KG1 (cell line): ENCODE measurements around the gene XPC.
"Not testable (repeated sequence)": the region's sequence is repeated elsewhere in the genome, so short reads cannot be mapped to it uniquely, and the experiment has no call there.

Experiments used
- DNase-seq: peaks from one replicate; lab custom pipeline; 2025; lab: John Stamatoyannopoulos, UW

The XPC gene

DNA sequence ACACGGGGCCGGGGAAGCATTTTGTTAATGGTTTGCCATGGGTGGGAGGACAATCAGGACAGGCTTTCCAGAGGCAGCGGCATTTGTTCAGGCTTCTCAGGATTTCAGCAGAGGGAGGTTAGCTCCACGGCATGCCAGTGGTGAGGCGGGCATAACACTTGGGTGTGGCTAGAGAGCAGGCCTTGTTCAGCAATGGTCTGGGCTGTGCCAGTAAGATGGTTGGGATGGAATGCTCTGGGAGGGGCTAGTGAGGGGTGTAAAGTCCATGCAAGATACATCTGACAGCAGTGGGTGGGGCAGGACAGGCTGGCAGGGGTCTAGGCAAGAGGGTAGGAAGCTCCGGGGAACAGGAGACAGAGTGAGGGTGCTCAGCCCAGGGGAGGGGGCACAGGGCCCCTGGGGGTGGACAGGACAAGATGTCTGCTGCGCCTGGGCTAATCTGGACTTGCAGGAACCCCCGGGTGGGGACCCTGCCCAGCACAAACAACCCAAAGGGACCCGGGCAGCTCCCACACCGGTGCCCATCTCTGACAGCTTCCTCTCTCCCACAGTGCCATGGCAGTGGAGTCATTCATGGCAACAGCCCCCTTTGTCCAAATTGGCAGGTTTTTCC lies 45.1 kb downstream of the XPC start:
- DNase-seq = no peak

GRCh38 chr3:14132689-14133088 lies 45.7 kb downstream of the XPC start:
- DNase-seq = no peak

DNA sequence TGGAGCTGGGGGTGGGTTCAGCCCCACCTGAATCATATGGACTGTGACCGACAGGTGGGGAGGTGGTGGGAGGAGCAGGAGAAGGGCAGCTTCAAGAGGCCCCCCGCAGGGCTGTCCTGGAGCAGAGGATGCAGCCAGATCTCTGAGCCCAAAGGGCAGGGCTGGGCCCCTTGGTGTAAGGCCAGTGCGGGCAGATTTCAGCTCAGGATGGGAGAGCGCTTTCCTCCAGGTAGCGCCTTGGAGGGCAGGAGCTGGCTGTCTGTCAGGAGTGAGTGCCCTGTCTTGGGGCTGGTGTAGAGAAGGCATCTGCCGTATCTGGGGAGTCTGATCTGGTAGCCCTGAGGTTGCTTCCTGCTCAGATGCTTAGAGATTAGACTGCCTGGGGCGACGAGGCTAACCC lies 46.3 kb downstream of the XPC start:
- no peak for DNase-seq

- DNase-seq = no peak
These were observed 47.3 kb downstream of the XPC start for GRCh38 chr3:14131134-14131533.

GRCh38 chr3:14130707-14131106 lies 47.7 kb downstream of the XPC start:
- DNase-seq = no peak

DNA sequence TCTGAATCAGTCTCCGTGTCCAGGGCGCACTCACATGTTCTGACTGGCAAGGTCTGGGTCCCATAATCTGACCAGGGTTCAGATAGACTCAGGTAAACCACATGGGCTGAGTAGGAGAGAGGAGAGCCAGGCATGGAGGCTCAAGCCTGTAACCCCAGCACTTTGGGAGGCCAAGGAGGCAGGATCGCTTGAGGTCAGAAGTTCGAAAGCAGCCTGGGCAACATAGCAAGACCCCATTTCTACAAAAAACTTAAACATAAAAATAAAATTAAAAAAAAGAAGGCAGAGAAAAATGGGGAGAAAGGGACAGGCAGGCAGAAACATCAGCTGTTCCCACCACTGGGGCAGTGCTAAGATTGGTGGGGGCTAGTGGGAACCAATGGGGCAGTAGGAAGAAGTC lies 48.2 kb downstream of the XPC start:
- DNase-seq = no peak

DNA sequence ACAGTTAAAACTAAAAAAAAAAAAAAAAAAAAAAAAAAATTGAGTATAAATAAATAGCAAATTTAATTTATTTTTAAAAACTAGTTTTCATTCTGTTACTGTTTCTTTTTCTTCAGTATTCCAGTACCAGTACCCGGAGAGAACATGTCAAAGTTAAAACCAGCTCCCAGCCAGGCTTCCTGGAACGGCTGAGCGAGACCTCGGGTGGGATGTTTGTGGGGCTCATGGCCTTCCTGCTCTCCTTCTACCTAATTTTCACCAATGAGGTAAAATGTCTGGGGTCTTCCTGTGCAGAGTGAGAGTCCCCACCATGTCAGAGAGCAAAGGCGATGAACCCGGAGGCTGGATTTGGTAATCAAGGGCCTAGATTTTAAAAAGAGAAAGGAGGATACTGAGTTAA lies 49.1 kb downstream of the XPC start:
- DNase-seq = no peak

DNA sequence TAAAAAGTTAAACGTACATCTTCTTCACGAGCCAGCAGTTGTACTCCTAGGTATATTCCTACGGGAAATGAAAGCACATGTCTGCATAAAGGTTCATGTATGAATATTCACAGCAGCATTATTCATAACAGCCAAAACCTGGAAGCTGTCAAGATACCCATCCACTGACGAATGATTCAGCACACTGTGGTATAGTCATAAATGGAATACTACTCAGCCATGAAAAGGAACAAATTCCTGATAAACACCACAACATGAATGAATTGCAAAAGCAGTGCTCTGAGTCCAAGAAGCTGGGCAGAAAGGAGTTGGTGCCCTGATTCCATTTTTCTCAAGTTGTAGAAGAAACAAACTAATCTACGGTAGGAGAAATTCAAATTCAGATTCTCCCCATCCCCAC lies 49.7 kb downstream of the XPC start:
- no peak for DNase-seq

- no peak for DNase-seq
These were observed 50.8 kb downstream of the XPC start for GRCh38 chr3:14127516-14128161.

DNA sequence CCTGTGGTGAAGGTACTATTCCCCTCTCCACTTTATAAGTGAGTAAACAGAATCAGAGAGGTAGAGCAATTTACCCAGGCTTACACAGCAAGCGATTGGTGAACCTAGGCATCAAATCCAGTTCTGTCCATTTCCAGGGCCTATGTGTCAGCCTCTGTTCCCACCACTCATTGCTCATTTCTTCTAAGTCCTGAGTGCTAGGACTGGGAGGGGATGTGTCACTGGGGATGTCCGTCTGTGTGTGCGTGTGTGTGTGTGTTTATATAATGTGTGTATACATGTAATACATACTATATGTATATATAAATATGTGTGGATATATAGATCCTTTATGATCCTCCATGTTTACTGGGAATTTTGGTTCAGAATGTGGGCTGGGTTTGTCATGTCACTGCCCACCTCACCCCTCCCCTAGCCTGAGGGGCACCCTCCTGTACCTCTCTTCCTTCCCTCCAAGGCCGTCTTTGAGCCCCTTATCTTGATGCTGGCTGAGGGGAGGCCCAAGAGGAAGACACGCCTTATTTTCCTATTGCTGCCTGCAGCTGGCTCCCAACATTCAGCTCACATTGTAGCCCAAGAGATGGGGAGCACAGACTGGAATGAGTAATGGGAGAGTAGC lies 51.4 kb downstream of the XPC start:
- DNase-seq = no peak

DNA sequence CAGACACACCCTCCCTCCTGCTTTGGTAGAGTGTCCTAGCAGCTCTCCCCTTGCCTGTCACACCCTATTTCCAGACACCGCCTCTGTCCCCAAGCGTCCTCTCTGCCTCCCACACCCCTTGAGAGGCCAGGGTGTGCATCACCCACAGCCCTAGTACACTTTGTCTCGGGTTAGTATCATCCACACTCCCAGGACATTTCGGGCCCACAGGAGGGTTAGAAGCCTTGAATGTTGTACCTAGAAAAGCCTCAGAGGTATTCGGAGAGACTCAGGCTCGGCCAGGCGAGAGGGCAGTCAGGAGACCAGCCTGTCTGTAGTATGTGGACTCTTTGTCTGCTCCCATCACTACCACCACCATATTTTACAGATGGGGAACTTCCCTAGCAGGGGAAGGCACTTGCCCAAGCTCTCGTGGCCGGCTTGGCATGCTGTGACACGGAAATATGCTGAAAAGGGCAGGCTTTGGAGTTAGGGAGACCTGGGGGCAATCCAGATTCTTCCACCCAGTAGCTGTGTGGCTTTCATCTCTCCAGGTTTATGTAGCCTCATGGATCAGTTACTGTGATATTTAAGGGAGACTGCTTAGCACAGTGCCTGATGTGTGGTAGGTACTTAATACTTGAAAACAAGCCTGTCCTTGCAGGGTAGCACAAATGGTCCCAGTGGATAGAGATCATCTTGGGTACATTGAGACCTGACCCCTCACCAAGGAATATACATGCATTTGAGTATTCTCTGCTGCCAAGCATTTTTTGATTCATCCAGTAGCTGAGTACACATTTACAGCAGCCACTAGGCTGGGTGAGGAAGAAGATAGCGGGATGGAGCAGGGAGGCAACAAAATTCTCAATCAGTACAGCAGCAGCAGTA lies 52.1 kb downstream of the XPC start:
- no peak for DNase-seq

DNA sequence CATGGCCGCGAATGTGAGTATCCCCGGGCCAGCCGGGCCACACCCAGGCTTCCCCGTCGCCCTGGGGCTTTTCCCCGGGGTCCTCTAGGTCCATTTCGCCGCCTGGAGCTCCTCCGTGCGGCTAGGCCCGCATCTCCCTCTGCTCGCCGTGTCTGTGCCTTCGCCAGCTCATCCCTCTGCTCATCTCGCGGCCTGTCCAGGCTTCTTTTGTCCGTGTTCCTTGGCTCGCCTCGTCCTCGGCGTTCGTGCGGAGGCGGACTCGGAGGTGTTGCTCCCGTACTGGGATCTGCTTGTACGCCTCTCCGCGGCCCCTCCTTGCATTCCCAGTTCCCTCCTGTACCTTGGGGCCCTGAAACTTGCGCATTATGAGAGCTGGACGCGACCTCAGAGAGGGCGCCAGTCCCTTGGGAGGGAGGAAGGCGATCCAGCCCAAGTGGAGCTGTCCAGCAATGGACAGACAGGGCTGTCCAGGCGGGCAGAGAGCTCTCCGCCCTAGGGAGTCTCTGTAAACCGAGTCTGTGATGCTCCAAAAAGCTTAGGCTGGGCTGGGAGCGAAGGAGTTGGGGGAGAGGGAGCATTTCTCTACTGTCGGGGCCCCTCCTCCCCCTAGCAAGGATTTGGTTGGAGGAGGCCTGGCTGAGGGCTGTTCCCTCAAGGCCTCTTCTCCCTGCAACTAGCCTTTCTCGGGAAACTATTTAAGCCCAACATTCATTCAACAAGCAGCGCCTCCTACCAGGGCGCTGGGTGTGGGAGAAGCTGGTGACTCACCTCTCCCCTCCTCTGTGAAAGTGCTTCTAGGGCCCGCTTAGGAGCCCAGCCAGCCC lies 53.0 kb downstream of the XPC start:
- DNase-seq = no peak

DNA sequence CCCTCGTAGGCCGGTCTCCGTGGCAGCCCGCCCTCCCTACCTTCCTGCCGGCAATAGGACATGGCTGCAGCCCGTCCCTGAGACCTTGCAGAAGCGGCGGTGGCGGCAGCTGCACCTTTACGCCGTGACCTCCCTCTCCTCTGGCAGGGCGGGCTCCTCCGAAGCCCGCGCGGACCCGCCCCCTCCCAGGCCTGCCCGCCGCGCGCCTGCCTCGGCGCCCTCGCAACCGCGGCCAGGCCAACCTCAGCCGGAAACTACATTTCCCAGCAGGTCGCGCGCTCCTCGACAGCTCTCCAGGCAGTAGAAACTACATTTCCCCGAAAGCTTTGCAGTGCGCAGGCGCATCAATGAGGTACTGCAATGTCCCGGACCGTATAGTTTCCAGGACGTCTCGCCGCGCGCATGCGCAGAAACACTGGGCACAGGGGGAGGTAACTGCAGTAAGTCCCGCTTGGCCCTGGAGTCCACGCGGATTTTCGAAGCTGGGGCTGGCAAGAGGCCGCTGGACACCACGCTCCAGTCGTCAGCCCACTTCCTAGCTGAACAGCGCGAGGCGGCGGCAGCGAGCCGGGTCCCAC lies 53.7 kb downstream of the XPC start, which contains the start of the genes CHCHD4 and TMEM43:
Gene CHCHD4 (minus strand): TSS at position 256 of the 578 bp plus-strand sequence. CDS start 194 bp downstream, at position 62.
Gene TMEM43 (plus strand): TSS at position 438 of the 578 bp plus-strand sequence. CDS start 142 bp downstream, outside the sequence.
- peak; percentile 89 for DNase-seq

DNA sequence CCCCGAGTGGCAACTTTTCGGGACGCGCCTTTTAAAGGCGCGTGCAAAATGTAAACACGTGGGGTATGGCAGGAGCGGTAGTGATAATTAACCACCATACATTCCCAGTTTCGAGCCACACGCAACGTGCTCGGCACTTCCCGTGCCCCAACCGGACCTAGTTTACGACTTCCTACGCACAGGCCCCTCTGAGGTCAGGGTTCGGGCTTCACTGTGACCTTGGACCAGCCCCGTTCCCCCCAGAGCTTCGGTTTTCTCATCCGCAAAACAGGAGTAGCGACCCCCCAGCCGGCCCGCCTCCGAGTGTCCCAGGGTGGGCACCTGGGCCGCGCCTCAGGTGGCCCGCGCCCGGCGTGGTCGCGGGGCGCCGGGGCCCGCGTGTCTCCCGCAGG lies 54.2 kb downstream of the XPC start:
- DNase-seq = peak; percentile 79

GRCh38 chr3:14123308-14124222 lies 54.8 kb downstream of the XPC start:
- DNase-seq = no peak

DNA sequence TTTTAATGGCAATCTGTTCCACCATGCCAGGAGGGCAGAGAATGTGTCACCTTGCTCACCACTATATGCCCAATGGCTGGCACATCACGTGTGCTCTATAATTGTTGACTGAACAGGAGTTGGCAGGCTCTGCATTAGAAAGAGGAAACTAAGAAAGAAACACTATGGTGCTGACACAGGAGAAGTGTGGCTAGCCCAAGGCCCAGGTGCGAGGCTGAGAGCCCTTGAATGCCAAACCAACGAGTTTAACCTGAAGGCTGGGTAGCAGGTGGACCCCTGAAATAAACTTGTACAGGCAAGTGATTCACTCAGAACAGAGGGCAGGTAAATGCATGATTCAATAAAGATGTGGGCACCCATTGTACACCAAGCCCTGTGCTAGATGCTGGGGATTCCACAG lies 56.1 kb downstream of the XPC start:
- no peak for DNase-seq

DNA sequence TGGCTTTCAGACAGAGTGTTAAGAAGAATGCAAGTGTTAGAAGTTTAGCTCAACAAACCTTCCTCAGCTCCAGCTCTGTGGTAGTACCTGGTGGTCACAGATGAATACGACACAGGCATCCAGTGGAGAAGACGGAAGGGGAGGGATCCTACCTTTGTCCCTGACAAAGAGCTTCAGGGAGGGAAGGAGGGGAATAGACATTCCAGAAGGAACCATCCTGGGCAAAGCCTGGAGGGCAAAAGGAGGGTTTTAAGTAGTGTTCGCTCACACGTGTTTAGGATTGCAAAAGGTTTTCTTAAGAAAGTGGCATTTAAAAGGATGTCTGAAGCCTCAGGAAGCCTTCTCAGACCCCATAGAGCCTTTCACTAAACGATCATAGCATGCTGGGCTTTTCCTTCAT lies 56.5 kb downstream of the XPC start:
- DNase-seq = no peak

- DNase-seq = not testable (repeated sequence)
These were observed 57.4 kb downstream of the XPC start for GRCh38 chr3:14120921-14121448.

DNA sequence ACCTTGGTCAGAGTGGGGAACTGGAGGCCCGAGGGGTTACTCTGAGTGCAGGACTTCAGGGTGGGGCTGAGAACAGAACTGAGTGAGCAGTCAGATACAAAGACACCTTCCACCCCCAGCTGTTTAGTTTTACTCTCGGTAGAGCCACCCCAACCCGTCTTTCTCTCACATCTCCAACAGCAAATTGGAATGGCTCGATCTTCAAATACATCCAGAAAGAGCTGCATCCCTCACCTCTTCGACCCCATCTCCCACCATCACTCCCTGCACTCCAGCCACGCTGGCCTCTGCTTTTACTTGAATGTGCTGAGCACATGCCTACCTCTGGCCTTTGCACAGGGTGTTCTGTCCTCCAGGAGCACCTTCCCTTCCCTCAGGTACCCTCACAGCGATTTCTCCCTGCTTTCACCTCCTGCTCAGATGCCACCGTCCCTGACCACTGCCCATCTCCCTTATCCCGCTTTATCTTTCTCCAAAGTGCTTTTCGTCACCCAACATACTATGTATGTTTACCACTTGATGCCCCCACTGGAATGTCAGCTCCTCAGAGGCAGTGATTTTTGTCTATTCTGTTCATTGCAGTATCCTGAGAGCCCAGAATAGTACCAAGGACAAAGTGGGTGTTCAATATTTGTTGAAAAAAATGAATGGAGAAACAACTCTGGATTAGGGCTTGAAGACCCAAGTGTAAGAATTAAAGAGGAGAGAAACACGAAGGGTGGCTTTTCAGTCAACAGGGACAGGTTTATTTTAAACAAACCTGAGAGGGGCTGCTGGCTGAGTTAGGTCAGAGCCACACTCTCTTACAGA lies 58.1 kb downstream of the XPC start:
- no peak for DNase-seq
